SIG-M5 (cell line): ENCODE results near the gene PPP1R8.

Experiments used
- DNase-seq: peaks from one replicate; lab custom pipeline; 2025; lab: John Stamatoyannopoulos, UW

The PPP1R8 gene

GRCh38 chr1:27872059-27872801 is 41.6 kb downstream of the PPP1R8 start, which contains the start of gene THEMIS2:
Gene THEMIS2 (plus strand): TSS chr1:27872544. CDS start chr1:27872572, 28 bp downstream.
- no peak for DNase-seq

- no peak for DNase-seq
These were observed 42.4 kb downstream of the PPP1R8 start for GRCh38 chr1:27872802-27873551.

GRCh38 chr1:27873671-27874384 is 43.2 kb downstream of the PPP1R8 start:
- no peak for DNase-seq

- no peak for DNase-seq
These were observed 45.9 kb downstream of the PPP1R8 start for GRCh38 chr1:27876341-27877114.

GRCh38 chr1:27877115-27877416 is 46.5 kb downstream of the PPP1R8 start:
- DNase-seq = no peak

GRCh38 chr1:27878039-27878438 is 47.5 kb downstream of the PPP1R8 start:
- DNase-seq = no peak

GRCh38 chr1:27878787-27879335 is 48.3 kb downstream of the PPP1R8 start:
- no peak for DNase-seq

GRCh38 chr1:27879374-27880082 is 48.9 kb downstream of the PPP1R8 start:
- no peak for DNase-seq

- DNase-seq = no peak
These were observed 51.9 kb downstream of the PPP1R8 start for GRCh38 chr1:27882543-27882903.

- DNase-seq = no peak
These were observed 53.0 kb downstream of the PPP1R8 start for GRCh38 chr1:27883536-27883935.

- DNase-seq = no peak
These were observed 53.7 kb downstream of the PPP1R8 start for GRCh38 chr1:27884006-27884954.

- DNase-seq = peak; percentile 62
These were observed 54.5 kb downstream of the PPP1R8 start for GRCh38 chr1:27885114-27885528.

GRCh38 chr1:27885621-27886352 is 55.2 kb downstream of the PPP1R8 start:
- peak; percentile 85 for DNase-seq

GRCh38 chr1:27886353-27886679 is 55.7 kb downstream of the PPP1R8 start:
- no peak for DNase-seq

GRCh38 chr1:27886744-27887143 is 56.2 kb downstream of the PPP1R8 start:
- no peak for DNase-seq

- DNase-seq = peak; percentile 68
These were observed 56.8 kb downstream of the PPP1R8 start for GRCh38 chr1:27887215-27888021.

- DNase-seq = no peak
These were observed 58.9 kb downstream of the PPP1R8 start for GRCh38 chr1:27889506-27889905.

GRCh38 chr1:27891196-27891889 is 60.8 kb downstream of the PPP1R8 start:
- DNase-seq = no peak
